Fibroblast of lung (primary cell): ENCODE results near the gene PRKCH. TPM values are rescaled to one million over a fixed set of nuclear protein-coding genes. Genes with fewer than 3 reads are reported as not detected.

Source experiments
- DNase-seq, 2 donors: peaks; one replicate each; pipeline versions ENCODE4 v3.0.0 to v3.0.0-alpha.2; 2010; ENCODE audit warnings: low read depth in 2 of 2
- H2AFZ ChIP-seq: 2 replicates; pipeline ENCODE4 v1.5.1; 2012; ENCODE audit warnings: low read length, control low read depth, inconsistent platforms
- H3K27ac ChIP-seq: 2 replicates; pipeline ENCODE4 v1.5.1; 2011; ENCODE audit warnings: low read length, control low read depth; ENCODE audit not compliant: insufficient read depth
- H3K27me3 ChIP-seq: 2 replicates; pipeline ENCODE4 v1.5.1; 2011; ENCODE audit warnings: mild to moderate bottlenecking, low read length; ENCODE audit not compliant: control insufficient read depth, insufficient read depth
- H3K36me3 ChIP-seq: 2 replicates; pipeline ENCODE4 v1.5.1; 2011; ENCODE audit warnings: low read length; ENCODE audit not compliant: control insufficient read depth, insufficient read depth
- H3K4me1 ChIP-seq: 2 replicates; pipeline ENCODE4 v1.5.1; 2011; ENCODE audit warnings: low read length; ENCODE audit not compliant: control insufficient read depth, insufficient read depth; ENCODE audit errors: extremely low read depth
- H3K4me2 ChIP-seq: 2 replicates; pipeline ENCODE4 v1.5.1; 2011; ENCODE audit warnings: low read length, control low read depth; ENCODE audit not compliant: insufficient read depth; ENCODE audit errors: extremely low read depth
- H3K4me3 ChIP-seq, 4 experiments: fragments of 200-600 bp in 1 of 4; sonication (generic) in 1 of 4; replicated peaks in 1 of 4; 2 replicates each; pipeline ENCODE4 v1.5.1; 2011 to 2016; ENCODE audit warnings: low read length in 4 of 4, low read depth in 3 of 4, mild to moderate bottlenecking in 3 of 4, control low read depth in 2 of 4, inconsistent platforms in 1 of 4, mixed read lengths in 1 of 4; ENCODE audit not compliant: insufficient read depth in 1 of 4; ENCODE audit errors: control extremely low read depth in 1 of 4
- H3K79me2 ChIP-seq: 2 replicates; pipeline ENCODE4 v1.5.1; 2012; ENCODE audit warnings: mild to moderate bottlenecking, low read length, inconsistent platforms; ENCODE audit not compliant: control insufficient read depth, insufficient read depth
- H3K9ac ChIP-seq: 2 replicates; pipeline ENCODE4 v1.5.1; 2011; ENCODE audit warnings: mild to moderate bottlenecking, low read length, control low read depth; ENCODE audit not compliant: insufficient read depth
- H3K9me3 ChIP-seq: 2 replicates; pipeline ENCODE4 v1.5.1; 2012; ENCODE audit warnings: low read depth, low read length; ENCODE audit not compliant: control insufficient read depth, insufficient read depth
- H4K20me1 ChIP-seq: 2 replicates; pipeline ENCODE4 v1.5.1; 2011; ENCODE audit warnings: low read length; ENCODE audit not compliant: control insufficient read depth, insufficient read depth; ENCODE audit errors: extremely low read depth
- EZH2 ChIP-seq: IDR thresholded peaks from 2 replicates; pipeline ENCODE4 v1.5.1; 2012; ENCODE audit warnings: low read length, control low read depth, mild to moderate bottlenecking; ENCODE audit errors: missing control alignments
- polyA plus RNA-seq, 2 donors: library from polyadenylated mRNA; depleted of rRNA in 1 of 2; stranded (reverse) in 1 of 2; unstranded in 1 of 2; fragments of >200 nt; gene quantifications; 2 replicates each; pipeline ENCODE4 v1.2.1, GENCODE V29; 2011 to 2012; ENCODE audit warnings: missing spikeins in 1 of 2
- total RNA-seq: library from RNA; depleted of rRNA; stranded (reverse); fragments of >200 nt; gene quantifications from 2 replicates; pipeline ENCODE4 v1.2.1, GENCODE V29; 2014
- TF ChIP-seq, protein P1 (sequence below), 2 donors: IDR thresholded peaks in 1 of 2; conservative IDR thresholded peaks in 1 of 2; 1 replicate in 1 of 2; 2 replicates in 1 of 2; pipeline ENCODE4 v1.5.1; 2011 to 2012; ENCODE audit warnings: low read length in 2 of 2, control low read depth in 1 of 2, inconsistent platforms in 1 of 2, low read depth in 1 of 2, mild to moderate bottlenecking in 1 of 2

Gene PRKCH
- total and polyA plus RNA-seq, 2 donors (not counting 1 experiment from before 2014, with no cell fraction given), result 2.9 to 5.4 TPM

DNA sequence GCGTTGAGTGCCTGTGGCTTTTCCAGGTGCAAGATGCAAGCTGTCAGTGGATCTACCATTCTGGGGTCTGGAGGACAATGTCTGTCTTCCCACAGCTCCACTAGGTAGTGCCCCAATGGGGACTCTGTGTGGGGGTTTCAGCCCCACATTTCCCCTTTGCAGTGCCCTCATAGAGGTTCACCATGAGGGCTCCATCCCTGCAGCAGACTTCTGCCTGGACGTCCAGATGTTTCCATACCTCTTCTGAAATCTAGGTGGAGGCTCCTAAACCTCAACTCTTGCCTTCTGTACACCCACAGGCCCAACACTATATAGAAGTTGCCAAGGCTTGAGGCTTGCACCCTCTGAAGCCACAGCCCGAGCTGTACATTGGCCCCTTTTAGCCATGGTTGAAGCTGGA lies 52.9 kb downstream of the PRKCH start:
- no peak overlapping the region for H3K4me3 ChIP-seq
- no peak overlapping the region for H2AFZ ChIP-seq

GRCh38 chr14:61375218-61375617 lies 53.8 kb downstream of the PRKCH start:
- no peak for TF ChIP-seq EZH2
- TF ChIP-seq, protein P1, sequence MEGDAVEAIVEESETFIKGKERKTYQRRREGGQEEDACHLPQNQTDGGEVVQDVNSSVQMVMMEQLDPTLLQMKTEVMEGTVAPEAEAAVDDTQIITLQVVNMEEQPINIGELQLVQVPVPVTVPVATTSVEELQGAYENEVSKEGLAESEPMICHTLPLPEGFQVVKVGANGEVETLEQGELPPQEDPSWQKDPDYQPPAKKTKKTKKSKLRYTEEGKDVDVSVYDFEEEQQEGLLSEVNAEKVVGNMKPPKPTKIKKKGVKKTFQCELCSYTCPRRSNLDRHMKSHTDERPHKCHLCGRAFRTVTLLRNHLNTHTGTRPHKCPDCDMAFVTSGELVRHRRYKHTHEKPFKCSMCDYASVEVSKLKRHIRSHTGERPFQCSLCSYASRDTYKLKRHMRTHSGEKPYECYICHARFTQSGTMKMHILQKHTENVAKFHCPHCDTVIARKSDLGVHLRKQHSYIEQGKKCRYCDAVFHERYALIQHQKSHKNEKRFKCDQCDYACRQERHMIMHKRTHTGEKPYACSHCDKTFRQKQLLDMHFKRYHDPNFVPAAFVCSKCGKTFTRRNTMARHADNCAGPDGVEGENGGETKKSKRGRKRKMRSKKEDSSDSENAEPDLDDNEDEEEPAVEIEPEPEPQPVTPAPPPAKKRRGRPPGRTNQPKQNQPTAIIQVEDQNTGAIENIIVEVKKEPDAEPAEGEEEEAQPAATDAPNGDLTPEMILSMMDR (conservative IDR thresholded peaks at IDR 0.05 in 1 of 2, IDR thresholded peaks at IDR 0.05 in 1 of 2; ENCODE audit: low read depth in 1 of 2, low read length in 2 of 2), result no peak
- H3K36me3 ChIP-seq, result no peaks in the 10 kb centered on the region
- H3K4me3 ChIP-seq, result no peak overlapping the region
- H3K79me2 ChIP-seq, result no peaks in the 10 kb centered on the region
- no peak overlapping the region for H3K9ac ChIP-seq
- no peak for DNase-seq
- no peak overlapping the region for H3K27ac ChIP-seq
- no peaks in the 10 kb centered on the region for H3K27me3 ChIP-seq
- H2AFZ ChIP-seq, result no peak overlapping the region
- H3K9me3 ChIP-seq, result no peaks in the 10 kb centered on the region
- no peaks in the 10 kb centered on the region for H4K20me1 ChIP-seq
- no peaks in the 10 kb centered on the region for H3K4me1 ChIP-seq
- no peak overlapping the region for H3K4me2 ChIP-seq

More for the DNA sequence above, 52.9 kb downstream of the PRKCH start:
- Histone ChIP-seq H3K4me2 (no peak overlapping the region), H3K9me3 (no peaks in the 10 kb centered on the region), H4K20me1 (no peaks in the 10 kb centered on the region), H3K79me2 (no peaks in the 10 kb centered on the region), H3K27ac (no peak overlapping the region), H3K4me1 (no peaks in the 10 kb centered on the region), H3K9ac (no peak overlapping the region), H3K27me3 (no peaks in the 10 kb centered on the region), H3K36me3 (no peaks in the 10 kb centered on the region)
- DNase-seq, result no peak
- TF ChIP-seq, protein P1 (conservative IDR thresholded peaks at IDR 0.05 in 1 of 2, IDR thresholded peaks at IDR 0.05 in 1 of 2; ENCODE audit: low read depth in 1 of 2, low read length in 2 of 2), result no peak
- no peak for TF ChIP-seq EZH2

DNA sequence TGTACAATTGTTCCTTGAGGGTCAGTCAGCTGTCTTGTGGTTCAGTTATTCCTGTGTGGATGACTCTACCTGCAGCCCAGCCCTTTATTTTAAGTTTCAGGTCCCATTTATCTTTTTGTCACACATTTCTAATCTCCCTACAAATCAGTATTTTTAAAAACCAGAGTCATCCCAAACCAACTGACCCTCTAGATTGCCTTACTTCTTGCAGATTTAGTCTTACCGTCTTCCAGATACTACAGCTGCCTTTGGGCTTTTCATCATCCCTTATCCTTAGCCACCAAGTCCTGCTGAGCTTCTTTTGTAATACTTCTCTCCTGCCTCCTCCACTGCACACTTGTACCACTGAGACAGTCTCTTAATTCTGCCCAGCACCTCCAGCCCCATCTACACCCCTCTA lies 54.9 kb downstream of the PRKCH start:
- H3K27ac ChIP-seq, result no peak overlapping the region
- H3K79me2 ChIP-seq, result no peaks in the 10 kb centered on the region
- DNase-seq, result no peak
- no peaks in the 10 kb centered on the region for H3K36me3 ChIP-seq
- TF ChIP-seq, protein P1 (conservative IDR thresholded peaks at IDR 0.05 in 1 of 2, IDR thresholded peaks at IDR 0.05 in 1 of 2; ENCODE audit: low read depth in 1 of 2, low read length in 2 of 2), result no peak
- TF ChIP-seq EZH2, result no peak
- no peak overlapping the region for H3K4me3 ChIP-seq
- no peak overlapping the region for H3K9ac ChIP-seq
- H2AFZ ChIP-seq, result no peak overlapping the region
- no peak overlapping the region for H3K4me2 ChIP-seq
- H3K9me3 ChIP-seq, result no peaks in the 10 kb centered on the region
- no peaks in the 10 kb centered on the region for H3K4me1 ChIP-seq
- H4K20me1 ChIP-seq, result no peaks in the 10 kb centered on the region
- H3K27me3 ChIP-seq, result no peaks in the 10 kb centered on the region
